Aorta (tissue), 5 donors: Measurements from ENCODE around the gene HMGCS1. TPM values are rescaled to one million over a fixed set of nuclear protein-coding genes. Genes with fewer than 3 reads are reported as not detected.
"Not testable (repeated sequence)": the region's sequence is repeated elsewhere in the genome, so short reads cannot be mapped to it uniquely, and the experiment has no call there.

Source experiments
- ATAC-seq: fragments of 200-7000 bp; cut with Tn5 transposase; one replicate; pipeline ENCODE4 v1.9.1; 2022; ENCODE audit warnings: moderate library complexity; ENCODE audit not compliant: low FRiP score
- DNase-seq, 2 donors: peaks; one replicate each; pipeline ENCODE4 v3.0.0-alpha.2; 2020
- H3K27ac ChIP-seq, 2 donors: one replicate each; pipeline ENCODE4 v1.5.1; 2013; ENCODE audit warnings: low read length in 2 of 2, mild to moderate bottlenecking in 2 of 2, moderate library complexity in 2 of 2, control low read depth in 1 of 2, inconsistent platforms in 1 of 2, low read depth in 1 of 2
- H3K27me3 ChIP-seq, 2 donors: one replicate each; pipeline ENCODE4 v1.6.1; 2013; ENCODE audit warnings: control low read depth in 1 of 2, low read length in 1 of 2, mild to moderate bottlenecking in 1 of 2, moderate library complexity in 1 of 2; ENCODE audit not compliant: insufficient read depth in 2 of 2, control insufficient read depth in 1 of 2
- H3K36me3 ChIP-seq, 2 donors: one replicate each; pipeline ENCODE4 v1.6.1; 2013; ENCODE audit warnings: control low read depth in 1 of 2, low read length in 1 of 2, mild to moderate bottlenecking in 1 of 2; ENCODE audit not compliant: insufficient read depth in 2 of 2, control insufficient read depth in 1 of 2
- H3K4me1 ChIP-seq, 2 donors: one replicate each; pipeline ENCODE4 v1.6.1; 2013; ENCODE audit warnings: low read length in 2 of 2, control low read depth in 1 of 2, mild to moderate bottlenecking in 1 of 2, moderate library complexity in 1 of 2; ENCODE audit not compliant: insufficient read depth in 2 of 2, control insufficient read depth in 1 of 2
- H3K4me3 ChIP-seq, 2 donors: one replicate each; pipeline ENCODE4 v1.5.1; 2013; ENCODE audit warnings: low read length in 2 of 2, control low read depth in 1 of 2, mild to moderate bottlenecking in 1 of 2
- H3K9me3 ChIP-seq: one replicate; pipeline ENCODE4 v1.6.1; 2013; ENCODE audit warnings: mild to moderate bottlenecking, low read length; ENCODE audit not compliant: control insufficient read depth
- WGBS, 2 donors: extraction: QIAGEN DNeasy Blood & Tissue Kit; methylation state at CpG; one replicate each; pipeline ENCODE4 v1.1.7; 2013; 5-methylcytosine and 5-hydroxymethylcytosine counted together
- intact Hi-C, 2 donors: fragments of 100-400 bp; cut with DNase I; formaldehyde crosslinking; loops; one replicate each; pipeline versions ENCODE4 v1.14.2 to v1.15.0; 2022
- polyA plus RNA-seq, 2 donors: library from polyadenylated mRNA; stranded (reverse); fragments of 200-250 nt; gene quantifications; one replicate each; pipeline ENCODE4 v1.2.3, GENCODE V29; 2013
- total RNA-seq, 2 donors: library from RNA; stranded (reverse); fragmentation: NEBNext Ultra II Directional; extraction: Animal tissue kit (Norgen Biotek cat#: 25700); gene quantifications; one replicate each; pipeline ENCODE4 v1.2.1, GENCODE V29; 2021
- donor health status: healthy with polysubstance abuse.
- donor health status: Bipolar disorder and iron deficiency.
- donor health status: DM: no; HTN: no; CAD: no.
- donor health status: DM: no; HTN: no; CAD: no.
- donor health status: DM: yes; HTN: yes; CAD: no.

HMGCS1 gene
- total and polyA plus RNA-seq, 4 donors = 12.6 to 57.9 (median 29.4) TPM

GRCh38 chr5:43279548-43280274 is 33.5 kb downstream of the HMGCS1 start:
- WGBS, 2 donors = 91 to 93% methylated on average over 12 of the region's 12 CpGs
- H3K4me3 ChIP-seq = no peak overlapping the region
- no peaks in the 10 kb centered on the region for H3K36me3 ChIP-seq
- H3K4me1 ChIP-seq = no peaks in the 10 kb centered on the region
- no peaks in the 10 kb centered on the region for H3K27me3 ChIP-seq
- no peak overlapping the region for H3K27ac ChIP-seq
- DNase-seq = no peak
- no peak for ATAC-seq
- intact Hi-C loops = no loop called here
- H3K9me3 ChIP-seq = no peaks in the 10 kb centered on the region

GRCh38 chr5:43275391-43275790 is 37.8 kb downstream of the HMGCS1 start:
- no peak for ATAC-seq
- intact Hi-C loops = no loop called here
- Histone ChIP-seq H3K27ac (no peak overlapping the region), H3K9me3 (peaks cover 3% of the 10 kb centered on the region), H3K4me3 (no peak overlapping the region), H3K36me3 (no peaks in the 10 kb centered on the region), H3K4me1 (no peaks in the 10 kb centered on the region), H3K27me3 (no peaks in the 10 kb centered on the region)
- WGBS, 2 donors = 75 to 77% methylated on average over 4 of the region's 4 CpGs
- DNase-seq = no peak

GRCh38 chr5:43274435-43275114 is 38.6 kb downstream of the HMGCS1 start:
- no peak overlapping the region for H3K4me3 ChIP-seq
- no peaks in the 10 kb centered on the region for H3K36me3 ChIP-seq
- intact Hi-C loops = no loop called here
- no peak overlapping the region for H3K27ac ChIP-seq
- DNase-seq = no peak
- H3K4me1 ChIP-seq = no peaks in the 10 kb centered on the region
- ATAC-seq = no peak
- no peaks in the 10 kb centered on the region for H3K27me3 ChIP-seq
- WGBS, 2 donors = 33 to 34% methylated on average over 7 of the region's 7 CpGs
- peaks cover 3% of the 10 kb centered on the region for H3K9me3 ChIP-seq

- intact Hi-C loops = no loop called here
- H3K36me3 ChIP-seq = no peaks in the 10 kb centered on the region
- DNase-seq = no peak
- H3K27me3 ChIP-seq = no peaks in the 10 kb centered on the region
- H3K4me1 ChIP-seq = no peaks in the 10 kb centered on the region
- H3K9me3 ChIP-seq = peaks cover 3% of the 10 kb centered on the region
- ATAC-seq = no peak
- H3K4me3 ChIP-seq = no peak overlapping the region
- H3K27ac ChIP-seq = no peak overlapping the region
Observed at GRCh38 chr5:43273552-43273951, 39.7 kb downstream of the HMGCS1 start.

- Histone ChIP-seq H3K27ac (no peak overlapping the region), H3K4me1 (no peaks in the 10 kb centered on the region), H3K36me3 (no peaks in the 10 kb centered on the region), H3K27me3 (no peaks in the 10 kb centered on the region), H3K9me3 (peaks cover 3% of the 10 kb centered on the region), H3K4me3 (no peak overlapping the region)
- no peak for DNase-seq
- intact Hi-C loops = no loop called here
- WGBS, 2 donors = 90 to 93% methylated on average over 1 of the region's 1 CpG
- no peak for ATAC-seq
Observed at GRCh38 chr5:43270645-43271044, 42.6 kb downstream of the HMGCS1 start.

- no peaks in the 10 kb centered on the region for H3K36me3 ChIP-seq
- peaks cover 3% of the 10 kb centered on the region for H3K9me3 ChIP-seq
- intact Hi-C loops = no loop called here
- DNase-seq (no peak), ATAC-seq (no peak)
- no peak overlapping the region for H3K4me3 ChIP-seq
- 82 to 88% methylated on average over 1 of the region's 1 CpG for WGBS, 2 donors
- H3K27me3 ChIP-seq = no peaks in the 10 kb centered on the region
- no peaks in the 10 kb centered on the region for H3K4me1 ChIP-seq
- H3K27ac ChIP-seq = no peak overlapping the region
Observed at GRCh38 chr5:43268188-43268820, 44.9 kb downstream of the HMGCS1 start.

GRCh38 chr5:43262269-43262668 is 50.9 kb downstream of the HMGCS1 start:
- WGBS, 2 donors = 93 to 94% methylated on average over 2 of the region's 2 CpGs
- intact Hi-C loops, H3K27me3 ChIP-seq, ATAC-seq, H3K9me3 ChIP-seq, H3K4me1 ChIP-seq, H3K36me3 ChIP-seq, H3K27ac ChIP-seq, DNase-seq, H3K4me3 ChIP-seq: not testable (repeated sequence)

- 71 to 79% methylated on average over 1 of the region's 1 CpG for WGBS, 2 donors
- Histone ChIP-seq H3K27ac (no peak overlapping the region), H3K27me3 (peaks cover 0 to 2% of the 10 kb centered on the region in 2 donors), H3K9me3 (no peaks in the 10 kb centered on the region), H3K4me3 (no peak overlapping the region), H3K36me3 (no peaks in the 10 kb centered on the region), H3K4me1 (no peaks in the 10 kb centered on the region)
- no peak for DNase-seq
- intact Hi-C loops = no loop called here
- ATAC-seq = no peak
Observed at GRCh38 chr5:43258116-43258515, 55.1 kb downstream of the HMGCS1 start.
